ENCODE measurements around the gene USP4.

DNA sequence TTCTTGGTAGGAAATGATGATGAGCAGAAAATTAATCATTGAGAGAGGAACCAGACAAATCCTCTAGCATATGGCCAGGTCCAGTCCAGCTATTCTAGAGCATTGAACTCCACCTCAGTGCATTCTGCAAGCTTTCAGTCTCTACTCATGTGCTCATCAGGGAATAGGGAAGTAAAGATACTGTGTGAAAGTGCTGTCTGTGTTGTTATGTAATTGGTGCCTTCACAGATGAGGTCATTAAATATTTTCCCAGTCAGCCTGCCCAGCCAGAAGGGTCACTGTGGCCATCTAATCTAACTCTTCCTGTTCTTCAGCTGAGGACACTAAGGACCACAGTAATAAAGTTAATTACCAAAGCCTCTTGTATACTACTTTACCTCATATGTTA lies 91.0 kb downstream of the USP4 start:
- TF ChIP-seq, protein P1, sequence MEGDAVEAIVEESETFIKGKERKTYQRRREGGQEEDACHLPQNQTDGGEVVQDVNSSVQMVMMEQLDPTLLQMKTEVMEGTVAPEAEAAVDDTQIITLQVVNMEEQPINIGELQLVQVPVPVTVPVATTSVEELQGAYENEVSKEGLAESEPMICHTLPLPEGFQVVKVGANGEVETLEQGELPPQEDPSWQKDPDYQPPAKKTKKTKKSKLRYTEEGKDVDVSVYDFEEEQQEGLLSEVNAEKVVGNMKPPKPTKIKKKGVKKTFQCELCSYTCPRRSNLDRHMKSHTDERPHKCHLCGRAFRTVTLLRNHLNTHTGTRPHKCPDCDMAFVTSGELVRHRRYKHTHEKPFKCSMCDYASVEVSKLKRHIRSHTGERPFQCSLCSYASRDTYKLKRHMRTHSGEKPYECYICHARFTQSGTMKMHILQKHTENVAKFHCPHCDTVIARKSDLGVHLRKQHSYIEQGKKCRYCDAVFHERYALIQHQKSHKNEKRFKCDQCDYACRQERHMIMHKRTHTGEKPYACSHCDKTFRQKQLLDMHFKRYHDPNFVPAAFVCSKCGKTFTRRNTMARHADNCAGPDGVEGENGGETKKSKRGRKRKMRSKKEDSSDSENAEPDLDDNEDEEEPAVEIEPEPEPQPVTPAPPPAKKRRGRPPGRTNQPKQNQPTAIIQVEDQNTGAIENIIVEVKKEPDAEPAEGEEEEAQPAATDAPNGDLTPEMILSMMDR (IDR thresholded peaks at IDR 0.05 in 2 of 3, conservative IDR thresholded peaks at IDR 0.05 in 1 of 3; ENCODE audit: borderline replicate concordance in 1 of 3, insufficient read depth in 1 of 3, low read depth in 2 of 3, low read length in 2 of 3), result no peak
- TF ChIP-seq RAD21 (IDR thresholded peaks at IDR 0.05; ENCODE audit: low read depth) (no peak), TCF7L2 (IDR thresholded peaks at IDR 0.05; ENCODE audit: borderline replicate concordance, extremely low read depth, insufficient read depth, insufficient read length) (no peak)
